K562 (cell line): ENCODE data around the gene YJEFN3. TPM values are rescaled to one million over a fixed set of nuclear protein-coding genes. Genes with fewer than 3 reads are reported as not detected.

Experiments used
- ARID3B ChIP-seq: fragments of 250-450 bp; sonication (Bioruptor Pico); IDR thresholded peaks from 2 replicates; pipeline ENCODE4 v1.4.0; 2020; ENCODE audit warnings: borderline replicate concordance
- DMBX1 ChIP-seq: fragments of 250-450 bp; sonication (Bioruptor Pico); IDR thresholded peaks from 2 replicates; pipeline ENCODE4 v1.8.0; 2022; ENCODE audit warnings: inconsistent platforms, mild to moderate bottlenecking, moderate library complexity, borderline replicate concordance
- HES1 ChIP-seq: fragments of 450-650 bp; IDR thresholded peaks from 2 replicates; pipeline ENCODE4 v1.6.1; 2016; ENCODE audit warnings: low read depth, mild to moderate bottlenecking, moderate library complexity
- KDM2B ChIP-seq: fragments of 250-450 bp; sonication (Bioruptor Pico); IDR thresholded peaks from 2 replicates; pipeline ENCODE4 v1.8.0; 2021; ENCODE audit warnings: mild to moderate bottlenecking, moderate library complexity
- NFE2 ChIP-seq: IDR thresholded peaks from 2 replicates; pipeline ENCODE4 v1.6.1; 2014; ENCODE audit warnings: antibody characterized with exemption, low read depth
- NR2F6 ChIP-seq: fragments of 450-650 bp; formaldehyde crosslinking; IDR thresholded peaks from 2 replicates; pipeline ENCODE4 v1.4.0; 2020; ENCODE audit warnings: mild to moderate bottlenecking
- RFX5 ChIP-seq: IDR thresholded peaks from 2 replicates; pipeline ENCODE4 v1.6.1; 2011; ENCODE audit warnings: low read depth, mild to moderate bottlenecking, improper control_type of control experiment, low read length
- SAFB ChIP-seq: fragments of 200-400 bp; formaldehyde crosslinking; IDR thresholded peaks from 2 replicates; pipeline ENCODE4 v1.6.1; 2017; ENCODE audit warnings: low read depth, low read length, borderline replicate concordance
- SIRT6 ChIP-seq: IDR thresholded peaks from one replicate; pipeline ENCODE4 v1.6.1; 2012; ENCODE audit warnings: low read depth, mild to moderate bottlenecking, control low read depth, inconsistent platforms, low read length, moderate library complexity
- SMAD3 ChIP-seq: fragments of 450-650 bp; formaldehyde crosslinking; conservative IDR thresholded peaks from 2 replicates; pipeline ENCODE4 v1.4.0; 2020; ENCODE audit warnings: mild to moderate bottlenecking
- SMC3 ChIP-seq: conservative IDR thresholded peaks from 2 replicates; pipeline ENCODE4 v1.6.1; 2011; ENCODE audit warnings: low read depth, low read length, improper control_type of control experiment; ENCODE audit not compliant: insufficient read depth
- ZHX1 ChIP-seq: fragments of 150-350 bp; conservative IDR thresholded peaks from 2 replicates; pipeline ENCODE4 v1.6.1; 2014; ENCODE audit warnings: low read length
- ZNF134 ChIP-seq: fragments of 250-450 bp; sonication (Bioruptor Pico); conservative IDR thresholded peaks from 2 replicates; pipeline ENCODE4 v1.4.0; 2020
- ZNF143 ChIP-seq: sonication (generic); formaldehyde crosslinking; IDR thresholded peaks from 2 replicates; pipeline ENCODE4 v1.9.0; 2022; ENCODE audit warnings: mild to moderate bottlenecking, missing genetic modification reagents
- ZNF324 ChIP-seq: fragments of 250-450 bp; sonication (Bioruptor Pico); IDR thresholded peaks from 2 replicates; pipeline ENCODE4 v1.4.0; 2020; ENCODE audit warnings: mild to moderate bottlenecking
- ZNF445 ChIP-seq: fragments of 250-450 bp; sonication (Bioruptor Pico); IDR thresholded peaks from 2 replicates; pipeline ENCODE4 v1.4.0; 2020; ENCODE audit warnings: low read depth, mild to moderate bottlenecking, moderate library complexity
- polyA plus RNA-seq, 8 experiments: library from polyadenylated mRNA; depleted of rRNA in 4 of 8; stranded (reverse) in 5 of 8; unstranded in 3 of 8; fragments of >200 nt; fragmentation: Nextera tagmentation in 2 of 8; fragmentation: Illumina TruSeq in 1 of 8; extraction: Ambion mirVana in 2 of 8; extraction: Trizol in 1 of 8; gene quantifications; 2 replicates each; pipeline versions ENCODE4 v1.2.1 to v1.2.3, GENCODE V29; 2011 to 2014; ENCODE audit warnings: inconsistent platforms in 1 of 8, missing spikeins in 1 of 8
- total RNA-seq, 7 experiments: library from RNA; depleted of rRNA in 6 of 7; stranded (reverse); fragments of >200 nt in 6 of 7; fragmentation: Illumina TruSeq in 2 of 7; extraction: Trizol in 2 of 7; gene quantifications; 2 replicates each; pipeline versions ENCODE4 v1.2.1 to v1.2.3, GENCODE V29; 2011 to 2021; ENCODE audit warnings: low replicate concordance in 1 of 7
- TF ChIP-seq, protein P1 (sequence below): fragments of 250-450 bp; sonication (Bioruptor Pico); IDR thresholded peaks from 2 replicates; pipeline ENCODE4 v1.4.0; 2020
- TF ChIP-seq, protein P2 (sequence below): sonication (generic); formaldehyde crosslinking; IDR thresholded peaks from 2 replicates; pipeline ENCODE4 v1.8.1; 2023; ENCODE audit warnings: mild to moderate bottlenecking, missing genetic modification reagents, moderate library complexity
- TF ChIP-seq, protein P3 (sequence below): fragments of 250-450 bp; sonication (Bioruptor Pico); IDR thresholded peaks from 2 replicates; pipeline ENCODE4 v1.9.0; 2021; ENCODE audit warnings: mild to moderate bottlenecking

The YJEFN3 gene
- total and polyA plus RNA-seq, 9 of the 15 experiments (the other 6 are each of a cell fraction or from before 2014, with no cell fraction given): 0.04 to 5.8 (median 1.3) TPM; not detected in 1

DNA sequence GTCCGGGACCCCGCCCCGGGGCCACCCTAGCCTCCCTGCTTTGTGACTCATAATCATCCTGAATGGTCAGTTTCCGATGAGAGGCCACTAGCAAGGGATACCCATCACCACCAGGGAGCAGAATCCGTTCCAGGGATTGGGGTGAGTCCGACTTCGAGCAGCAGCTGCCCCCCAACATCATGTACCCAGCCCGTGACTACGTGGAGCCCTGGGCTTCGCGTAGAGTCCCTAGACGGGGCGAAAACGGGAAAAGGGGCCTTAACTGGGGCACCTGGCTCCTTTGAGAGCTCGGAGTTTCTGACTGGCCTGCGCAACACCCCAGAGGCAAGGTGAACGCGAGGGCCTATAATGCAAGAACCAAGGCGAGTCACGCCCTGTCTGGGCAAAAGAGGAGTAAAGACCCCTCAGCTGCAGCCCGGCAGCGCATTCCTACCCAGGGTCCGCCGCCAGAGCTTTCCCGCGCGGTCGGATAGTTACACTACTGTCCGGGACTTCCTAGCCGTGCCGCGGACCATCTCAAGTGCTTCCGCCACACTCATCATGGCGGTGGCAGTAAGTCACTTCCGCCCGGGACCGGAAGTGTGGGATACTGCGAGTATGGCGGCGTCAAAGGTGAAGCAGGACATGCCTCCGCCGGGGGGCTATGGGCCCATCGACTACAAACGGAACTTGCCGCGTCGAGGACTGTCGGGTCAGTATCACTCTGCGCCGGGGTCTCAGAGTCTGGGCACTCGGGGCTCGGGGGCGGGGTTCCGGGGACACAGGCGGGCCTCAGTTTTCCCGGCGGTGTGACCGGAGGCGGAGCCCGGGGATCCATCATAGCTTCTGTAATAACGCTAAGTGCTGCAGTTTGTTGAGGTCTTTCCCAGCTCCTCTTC is 12.8 kb upstream of the YJEFN3 start, which contains the start of gene NDUFA13 (continued):
- TF ChIP-seq, protein P1, sequence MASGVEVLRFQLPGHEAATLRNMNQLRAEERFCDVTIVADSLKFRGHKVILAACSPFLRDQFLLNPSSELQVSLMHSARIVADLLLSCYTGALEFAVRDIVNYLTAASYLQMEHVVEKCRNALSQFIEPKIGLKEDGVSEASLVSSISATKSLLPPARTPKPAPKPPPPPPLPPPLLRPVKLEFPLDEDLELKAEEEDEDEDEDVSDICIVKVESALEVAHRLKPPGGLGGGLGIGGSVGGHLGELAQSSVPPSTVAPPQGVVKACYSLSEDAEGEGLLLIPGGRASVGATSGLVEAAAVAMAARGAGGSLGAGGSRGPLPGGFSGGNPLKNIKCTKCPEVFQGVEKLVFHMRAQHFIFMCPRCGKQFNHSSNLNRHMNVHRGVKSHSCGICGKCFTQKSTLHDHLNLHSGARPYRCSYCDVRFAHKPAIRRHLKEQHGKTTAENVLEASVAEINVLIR (CRISPR knock-in tag): peak; percentile 64
- TF ChIP-seq DMBX1 (CRISPR knock-in tag) (no peak), SIRT6 (no peak), ZNF445 (CRISPR knock-in tag) (no peak), SMAD3 (CRISPR knock-in tag) (no peak), NFE2 (no peak), SMC3 (no peak), ZNF134 (CRISPR knock-in tag) (no peak), ZNF324 (CRISPR knock-in tag) (no peak), KDM2B (CRISPR knock-in tag) (no peak), ARID3B (CRISPR knock-in tag) (no peak), SAFB (no peak), HES1 (no peak), ZHX1 (peak; percentile 78; the same call in 1 of the 2 replicates), ZNF143 (CRISPR knock-in tag) (no peak), NR2F6 (CRISPR knock-in tag) (no peak), RFX5 (no peak)
- TF ChIP-seq, protein P2, sequence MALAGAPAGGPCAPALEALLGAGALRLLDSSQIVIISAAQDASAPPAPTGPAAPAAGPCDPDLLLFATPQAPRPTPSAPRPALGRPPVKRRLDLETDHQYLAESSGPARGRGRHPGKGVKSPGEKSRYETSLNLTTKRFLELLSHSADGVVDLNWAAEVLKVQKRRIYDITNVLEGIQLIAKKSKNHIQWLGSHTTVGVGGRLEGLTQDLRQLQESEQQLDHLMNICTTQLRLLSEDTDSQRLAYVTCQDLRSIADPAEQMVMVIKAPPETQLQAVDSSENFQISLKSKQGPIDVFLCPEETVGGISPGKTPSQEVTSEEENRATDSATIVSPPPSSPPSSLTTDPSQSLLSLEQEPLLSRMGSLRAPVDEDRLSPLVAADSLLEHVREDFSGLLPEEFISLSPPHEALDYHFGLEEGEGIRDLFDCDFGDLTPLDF: no peak; the same call in 1 of the 2 replicates
- TF ChIP-seq, protein P3, sequence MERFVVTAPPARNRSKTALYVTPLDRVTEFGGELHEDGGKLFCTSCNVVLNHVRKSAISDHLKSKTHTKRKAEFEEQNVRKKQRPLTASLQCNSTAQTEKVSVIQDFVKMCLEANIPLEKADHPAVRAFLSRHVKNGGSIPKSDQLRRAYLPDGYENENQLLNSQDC (CRISPR knock-in tag): no peak
